Measurements from ENCODE around the gene PCDHA11. TPM values are rescaled to one million over a fixed set of nuclear protein-coding genes. Genes with fewer than 3 reads are reported as not detected.
"Not testable (repeated sequence)": the region's sequence is repeated elsewhere in the genome, so short reads cannot be mapped to it uniquely, and the experiment has no call there.

PCDHA11 gene
- total RNA-seq, 2 experiments from 2014 or later = not detected

GRCh38 chr5:140840978-140841962, 27.5 kb upstream of the PCDHA11 start, which contains the start of gene PCDHA8:
Gene PCDHA8 (plus strand): TSS chr5:140841187. CDS start chr5:140841322, 135 bp downstream.
- Mint-ChIP-seq H3K36me3 (no peaks in the 10 kb centered on the region), H3K27ac (peak within 1 kb of the TSS; percentile 25), H3K27me3 (no peaks in the 10 kb centered on the region), H3K4me1 (no peaks in the 10 kb centered on the region), H3K4me3 (no peak within 1 kb of the TSS), H3K9me3 (peaks cover 10% of the 10 kb centered on the region)
- no peak for DNase-seq
- POLR2A ChIA-PET = no interaction called here
- no peak for ATAC-seq (ENCODE audit: low read depth)

GRCh38 chr5:140842798-140843733, 25.7 kb upstream of the PCDHA11 start:
- no peak overlapping the region for H3K4me3 Mint-ChIP-seq
- H3K27me3 Mint-ChIP-seq = peaks cover 4% of the 10 kb centered on the region
- no peak overlapping the region for H3K27ac Mint-ChIP-seq
- POLR2A ChIA-PET = no interaction called here
- peaks cover 15% of the 10 kb centered on the region for H3K9me3 Mint-ChIP-seq
- no peak for DNase-seq
- no peaks in the 10 kb centered on the region for H3K36me3 Mint-ChIP-seq
- ATAC-seq (ENCODE audit: low read depth) = no peak
- no peaks in the 10 kb centered on the region for H3K4me1 Mint-ChIP-seq

- H3K9me3 Mint-ChIP-seq; H3K4me1 Mint-ChIP-seq; DNase-seq; H3K4me3 Mint-ChIP-seq; POLR2A ChIA-PET; H3K27ac Mint-ChIP-seq; H3K27me3 Mint-ChIP-seq; H3K36me3 Mint-ChIP-seq; ATAC-seq (ENCODE audit: low read depth): not testable (repeated sequence)
These were observed 20.3 kb upstream of the PCDHA11 start, which contains the start of gene PCDHA9 for GRCh38 chr5:140848139-140849102. Gene PCDHA9 (plus strand): TSS chr5:140848382. CDS start chr5:140848496, 114 bp downstream.

GRCh38 chr5:140849831-140850634, 18.7 kb upstream of the PCDHA11 start:
- POLR2A ChIA-PET; DNase-seq; H3K4me1 Mint-ChIP-seq; H3K9me3 Mint-ChIP-seq; H3K27ac Mint-ChIP-seq; H3K27me3 Mint-ChIP-seq; H3K4me3 Mint-ChIP-seq; ATAC-seq (ENCODE audit: low read depth); H3K36me3 Mint-ChIP-seq: not testable (repeated sequence)

GRCh38 chr5:140855772-140856674, 12.7 kb upstream of the PCDHA11 start, which contains the start of gene PCDHA10:
Gene PCDHA10 (plus strand): TSS chr5:140855897. CDS start chr5:140856049, 152 bp downstream.
- H3K4me1 Mint-ChIP-seq = no peaks in the 10 kb centered on the region
- no peaks in the 10 kb centered on the region for H3K36me3 Mint-ChIP-seq
- H3K27ac Mint-ChIP-seq = no peak within 1 kb of the TSS
- POLR2A ChIA-PET = no interaction called here
- no peak for ATAC-seq (ENCODE audit: low read depth)
- H3K9me3 Mint-ChIP-seq = peaks cover 10% of the 10 kb centered on the region
- DNase-seq = no peak
- H3K4me3 Mint-ChIP-seq = no peak within 1 kb of the TSS
- no peaks in the 10 kb centered on the region for H3K27me3 Mint-ChIP-seq

- ATAC-seq (ENCODE audit: low read depth) (no peak), DNase-seq (no peak)
- Mint-ChIP-seq H3K27me3 (no peaks in the 10 kb centered on the region), H3K4me1 (no peaks in the 10 kb centered on the region), H3K36me3 (no peaks in the 10 kb centered on the region), H3K4me3 (no peak overlapping the region), H3K9me3 (peaks cover 14% of the 10 kb centered on the region), H3K27ac (peak overlapping the region; percentile 51)
- POLR2A ChIA-PET = no interaction called here
These were observed 11.4 kb upstream of the PCDHA11 start for GRCh38 chr5:140857177-140857986.

- Mint-ChIP-seq H3K27me3 (no peaks in the 10 kb centered on the region), H3K4me3 (no peak overlapping the region), H3K36me3 (no peaks in the 10 kb centered on the region), H3K9me3 (peaks cover 14% of the 10 kb centered on the region), H3K4me1 (no peaks in the 10 kb centered on the region), H3K27ac (no peak overlapping the region)
- ATAC-seq (ENCODE audit: low read depth) (no peak), DNase-seq (no peak)
- POLR2A ChIA-PET = no interaction called here
These were observed 10.8 kb upstream of the PCDHA11 start for GRCh38 chr5:140857987-140858240.

GRCh38 chr5:140862441-140863295, 6.1 kb upstream of the PCDHA11 start:
- DNase-seq = no peak
- Mint-ChIP-seq H3K27ac (no peak overlapping the region), H3K4me3 (no peak overlapping the region), H3K4me1 (no peaks in the 10 kb centered on the region), H3K27me3 (no peaks in the 10 kb centered on the region), H3K36me3 (no peaks in the 10 kb centered on the region), H3K9me3 (peaks cover 6% of the 10 kb centered on the region)
- POLR2A ChIA-PET = no interaction called here
- ATAC-seq (ENCODE audit: low read depth) = no peak

GRCh38 chr5:140869555-140869886, 764 bp downstream of the PCDHA11 start:
- POLR2A ChIA-PET = no interaction called here
- no peaks in the 10 kb centered on the region for H3K4me1 Mint-ChIP-seq
- peak overlapping the region; percentile 30 for H3K27ac Mint-ChIP-seq
- DNase-seq (no peak), ATAC-seq (ENCODE audit: low read depth) (no peak)
- no peaks in the 10 kb centered on the region for H3K36me3 Mint-ChIP-seq
- peaks cover 6% of the 10 kb centered on the region for H3K27me3 Mint-ChIP-seq
- H3K9me3 Mint-ChIP-seq = peaks cover 14% of the 10 kb centered on the region
- H3K4me3 Mint-ChIP-seq = no peak overlapping the region
